Stimulated activated naive CD8-positive, alpha-beta T cell treated with anti-CD3 and anti-CD28 coated beads, Interleukin-15, Interleukin-2, amounts not matched to agents 100 ng/mL and 50 ng/mL, for 24 hours (primary cell): ENCODE measurements around the gene RAB1B.
"Not testable (repeated sequence)": the region's sequence is repeated elsewhere in the genome, so short reads cannot be mapped to it uniquely, and the experiment has no call there.

Experiments used
- H3K27ac Mint-ChIP-seq: one replicate; pipeline ENCODE4 v1.8.0; 2021; ENCODE audit warnings: mild to moderate bottlenecking, mixed read lengths
- H3K27me3 Mint-ChIP-seq: one replicate; pipeline ENCODE4 v1.8.0; 2021; ENCODE audit warnings: mixed read lengths
- H3K36me3 Mint-ChIP-seq: one replicate; pipeline ENCODE4 v1.8.0; 2021; ENCODE audit warnings: low read depth, mixed read lengths
- H3K4me1 Mint-ChIP-seq: one replicate; pipeline ENCODE4 v1.8.0; 2021; ENCODE audit warnings: low read depth, mixed read lengths
- H3K4me3 Mint-ChIP-seq: one replicate; pipeline ENCODE4 v1.8.0; 2021; ENCODE audit warnings: mild to moderate bottlenecking, mixed read lengths
- H3K9me3 Mint-ChIP-seq: one replicate; pipeline ENCODE4 v1.8.0; 2021; ENCODE audit warnings: mixed read lengths

Gene RAB1B

GRCh38 chr11:66291706-66292542 lies 23.5 kb downstream of the RAB1B start, which contains the start of gene TMEM151A:
TSS of gene TMEM151A (plus strand) at chr11:66291894. CDS start at chr11:66292014, 120 bp downstream.
- peaks cover 34% of the 10 kb centered on the region for H3K4me1 Mint-ChIP-seq
- peaks cover 20% of the 10 kb centered on the region for H3K27me3 Mint-ChIP-seq
- no peaks in the 10 kb centered on the region for H3K9me3 Mint-ChIP-seq
- H3K36me3 Mint-ChIP-seq, result peaks cover under 1% of the 10 kb centered on the region
- H3K27ac Mint-ChIP-seq, result no peak within 1 kb of the TSS
- peak within 1 kb of the TSS; percentile 90 for H3K4me3 Mint-ChIP-seq

- Mint-ChIP-seq H3K4me1 (peaks cover 27% of the 10 kb centered on the region), H3K36me3 (no peaks in the 10 kb centered on the region), H3K9me3 (no peaks in the 10 kb centered on the region), H3K27me3 (peaks cover 20% of the 10 kb centered on the region), H3K27ac (no peak overlapping the region), H3K4me3 (peak overlapping the region; percentile 47)
Observed at GRCh38 chr11:66292543-66293332, 24.3 kb downstream of the RAB1B start.

- no peaks in the 10 kb centered on the region for H3K36me3 Mint-ChIP-seq
- H3K27ac Mint-ChIP-seq, result no peak overlapping the region
- H3K4me3 Mint-ChIP-seq, result no peak overlapping the region
- H3K4me1 Mint-ChIP-seq, result peaks cover 27% of the 10 kb centered on the region
- H3K9me3 Mint-ChIP-seq, result no peaks in the 10 kb centered on the region
- H3K27me3 Mint-ChIP-seq, result peaks cover 20% of the 10 kb centered on the region
Observed at GRCh38 chr11:66293352-66293751, 24.9 kb downstream of the RAB1B start.

- Mint-ChIP-seq H3K36me3 (no peaks in the 10 kb centered on the region), H3K4me1 (peaks cover 26% of the 10 kb centered on the region), H3K4me3 (no peak overlapping the region), H3K27me3 (peaks cover 20% of the 10 kb centered on the region), H3K9me3 (no peaks in the 10 kb centered on the region), H3K27ac (no peak overlapping the region)
Observed at GRCh38 chr11:66293777-66294625, 25.6 kb downstream of the RAB1B start.

DNA sequence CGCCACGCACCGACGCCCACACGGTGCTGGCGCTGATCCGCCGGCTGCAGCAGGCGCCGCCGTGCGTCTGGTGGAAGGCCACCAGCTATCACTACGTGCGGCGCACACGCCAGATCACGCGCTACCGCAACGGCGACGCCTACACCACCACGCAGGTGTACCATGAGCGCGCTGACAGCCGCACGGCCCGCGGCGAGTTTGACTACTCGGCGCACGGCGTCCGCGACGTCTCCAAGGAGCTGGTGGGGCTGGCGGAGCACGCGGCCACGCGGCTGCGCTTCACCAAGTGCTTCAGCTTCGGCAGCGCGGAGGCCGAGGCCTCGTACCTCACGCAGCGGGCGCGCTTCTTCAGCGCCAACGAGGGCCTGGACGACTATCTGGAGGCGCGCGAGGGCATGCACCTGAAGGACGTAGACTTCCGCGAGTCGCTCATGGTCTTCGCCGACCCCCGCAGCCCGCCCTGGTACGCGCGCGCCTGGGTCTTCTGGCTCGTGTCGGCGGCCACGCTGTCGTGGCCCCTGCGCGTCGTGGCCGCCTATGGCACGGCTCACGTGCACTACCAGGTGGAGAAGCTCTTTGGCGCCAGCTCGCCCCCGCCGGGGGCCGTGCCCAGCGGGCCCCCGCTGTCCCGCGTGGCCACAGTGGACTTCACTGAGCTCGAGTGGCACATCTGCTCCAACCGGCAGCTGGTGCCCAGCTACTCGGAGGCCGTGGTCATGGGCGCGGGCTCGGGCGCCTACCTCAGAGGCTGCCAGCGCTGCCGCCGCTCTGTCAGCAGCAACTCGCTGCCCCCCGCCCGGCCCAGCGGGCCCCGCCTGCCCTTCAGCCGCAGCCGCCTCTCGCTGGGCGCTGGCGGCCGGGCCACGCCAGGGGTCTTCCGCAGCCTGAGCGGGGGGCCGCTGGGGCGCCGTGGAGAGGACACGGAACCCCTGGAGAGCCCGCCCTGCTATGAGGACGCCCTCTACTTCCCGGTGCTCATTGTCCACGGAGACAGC lies 26.5 kb downstream of the RAB1B start:
- H3K36me3 Mint-ChIP-seq, result no peaks in the 10 kb centered on the region
- no peaks in the 10 kb centered on the region for H3K9me3 Mint-ChIP-seq
- no peak overlapping the region for H3K27ac Mint-ChIP-seq
- H3K27me3 Mint-ChIP-seq, result peaks cover 20% of the 10 kb centered on the region
- no peak overlapping the region for H3K4me3 Mint-ChIP-seq
- H3K4me1 Mint-ChIP-seq, result peaks cover 17% of the 10 kb centered on the region

DNA sequence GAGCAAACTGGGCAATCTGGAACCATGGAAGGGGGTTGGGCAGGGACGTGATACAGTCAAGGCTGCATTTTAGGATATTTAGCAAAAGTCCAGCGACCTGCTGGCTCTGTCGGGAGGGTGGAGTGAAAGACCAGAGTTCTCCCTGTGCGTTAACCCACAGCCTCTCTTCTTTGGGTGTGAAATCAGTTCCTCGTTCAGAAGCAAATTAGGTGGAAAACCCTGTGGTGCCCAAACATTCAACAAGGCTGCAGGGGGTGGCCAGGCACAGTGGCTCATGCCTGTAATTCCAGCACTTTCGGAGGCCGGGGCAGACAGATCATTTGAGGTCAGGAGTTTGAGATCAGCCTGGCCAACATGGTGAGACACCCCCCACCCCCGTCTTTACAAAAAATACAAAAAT lies 29.2 kb downstream of the RAB1B start:
- Mint-ChIP-seq H3K27ac (no peak overlapping the region), H3K9me3 (no peaks in the 10 kb centered on the region), H3K27me3 (peaks cover 11% of the 10 kb centered on the region), H3K4me1 (peaks cover 4% of the 10 kb centered on the region), H3K4me3 (no peak overlapping the region), H3K36me3 (no peaks in the 10 kb centered on the region)

DNA sequence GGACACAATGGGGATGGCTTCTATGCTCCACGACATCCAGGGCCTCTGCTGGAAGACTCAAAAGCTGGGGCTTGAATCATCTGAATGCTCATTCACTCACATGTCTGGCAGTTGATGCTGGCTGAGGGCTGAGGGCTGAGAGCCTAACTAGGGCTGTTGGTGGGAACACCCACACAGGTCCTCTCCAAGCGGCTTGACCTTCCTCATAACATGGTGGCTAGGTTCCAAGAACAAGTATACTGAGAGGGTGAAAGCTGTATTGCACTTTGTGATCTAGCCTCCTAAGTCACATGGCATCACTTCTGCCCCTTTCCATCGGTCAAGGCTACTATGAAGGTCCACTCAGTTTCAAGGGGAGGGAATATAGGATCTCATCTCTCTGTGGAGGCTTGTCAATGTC lies 30.7 kb downstream of the RAB1B start:
- no peaks in the 10 kb centered on the region for H3K36me3 Mint-ChIP-seq
- H3K27me3 Mint-ChIP-seq, result no peaks in the 10 kb centered on the region
- no peaks in the 10 kb centered on the region for H3K9me3 Mint-ChIP-seq
- H3K4me1 Mint-ChIP-seq, result no peaks in the 10 kb centered on the region
- no peak overlapping the region for H3K27ac Mint-ChIP-seq
- H3K4me3 Mint-ChIP-seq, result no peak overlapping the region

DNA sequence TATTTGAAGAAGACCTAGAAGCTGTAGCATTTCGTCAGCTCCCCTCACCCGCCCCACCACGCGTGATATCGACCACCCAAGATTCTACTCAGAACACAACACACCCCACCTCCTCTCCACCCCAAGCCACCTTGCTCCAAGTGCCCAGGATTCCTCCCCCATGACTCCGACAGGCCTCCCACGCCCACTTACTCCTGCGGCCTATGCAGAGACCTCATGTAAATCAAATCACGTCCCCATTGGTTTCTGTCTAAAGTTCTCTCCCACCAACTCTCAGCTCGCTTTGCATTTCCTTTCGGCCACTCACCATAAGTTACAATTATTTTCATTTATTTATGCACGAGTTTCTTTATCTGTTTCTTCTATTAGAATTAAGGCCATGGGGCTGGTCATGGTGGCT lies 34.2 kb downstream of the RAB1B start:
- Mint-ChIP-seq H3K27ac (no peak overlapping the region), H3K27me3 (peaks cover 3% of the 10 kb centered on the region), H3K9me3 (no peaks in the 10 kb centered on the region), H3K4me1 (no peaks in the 10 kb centered on the region), H3K36me3 (no peaks in the 10 kb centered on the region), H3K4me3 (no peak overlapping the region)

- H3K27me3 Mint-ChIP-seq, result peaks cover 3% of the 10 kb centered on the region
- no peak overlapping the region for H3K4me3 Mint-ChIP-seq
- H3K36me3 Mint-ChIP-seq, result no peaks in the 10 kb centered on the region
- no peaks in the 10 kb centered on the region for H3K9me3 Mint-ChIP-seq
- H3K27ac Mint-ChIP-seq, result no peak overlapping the region
- H3K4me1 Mint-ChIP-seq, result peaks cover 18% of the 10 kb centered on the region
Observed at GRCh38 chr11:66309475-66309874, 41.0 kb downstream of the RAB1B start.

- Mint-ChIP-seq H3K27ac (no peak overlapping the region), H3K4me3 (no peak overlapping the region), H3K9me3 (no peaks in the 10 kb centered on the region), H3K4me1 (peaks cover 26% of the 10 kb centered on the region), H3K27me3 (no peaks in the 10 kb centered on the region), H3K36me3 (no peaks in the 10 kb centered on the region)
Observed at GRCh38 chr11:66310324-66310723, 41.9 kb downstream of the RAB1B start.

DNA sequence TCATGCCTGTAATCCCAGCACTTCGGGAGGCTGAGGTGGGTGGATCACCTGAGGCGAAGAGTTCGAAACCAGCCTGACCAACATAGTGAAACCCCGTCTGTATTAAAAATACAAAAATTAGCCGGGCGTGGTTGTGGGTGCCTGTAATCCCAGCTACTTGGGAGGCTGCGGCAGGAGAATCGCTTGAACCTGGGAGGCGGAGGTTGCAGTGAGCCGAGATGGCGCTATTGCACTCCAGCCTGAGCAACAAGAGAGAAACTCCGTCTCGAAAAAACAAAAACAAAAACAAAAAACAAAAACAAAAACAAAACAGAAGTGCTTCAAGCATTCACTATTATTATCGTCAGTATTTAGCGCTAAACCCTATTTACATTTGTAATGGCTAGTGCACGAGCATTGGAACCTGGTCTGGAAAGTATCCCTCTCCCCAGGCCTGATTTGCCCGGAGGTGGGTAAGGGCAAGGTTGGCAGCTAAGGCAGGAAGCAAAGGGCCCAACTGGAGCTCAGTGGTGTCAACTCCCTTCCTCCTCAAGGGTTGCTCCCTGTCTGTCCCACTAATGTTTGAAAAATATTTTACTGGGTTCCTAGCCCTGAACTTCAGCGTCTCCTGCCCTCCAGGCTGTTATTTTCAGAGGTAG lies 42.5 kb downstream of the RAB1B start:
- H3K9me3 Mint-ChIP-seq, H3K4me3 Mint-ChIP-seq, H3K27me3 Mint-ChIP-seq, H3K36me3 Mint-ChIP-seq, H3K27ac Mint-ChIP-seq: not testable (repeated sequence)
- H3K4me1 Mint-ChIP-seq, result peaks cover 32% of the 10 kb centered on the region

- Mint-ChIP-seq H3K4me3 (peak overlapping the region; percentile 94), H3K27ac (peak overlapping the region; percentile 98), H3K36me3 (no peaks in the 10 kb centered on the region), H3K4me1 (peaks cover 36% of the 10 kb centered on the region), H3K9me3 (no peaks in the 10 kb centered on the region), H3K27me3 (no peaks in the 10 kb centered on the region)
Observed at GRCh38 chr11:66311470-66311964, 43.1 kb downstream of the RAB1B start.

GRCh38 chr11:66311965-66312548 lies 43.6 kb downstream of the RAB1B start:
- H3K9me3 Mint-ChIP-seq, result no peaks in the 10 kb centered on the region
- H3K27me3 Mint-ChIP-seq, result no peaks in the 10 kb centered on the region
- H3K4me3 Mint-ChIP-seq, result peak overlapping the region; percentile 94
- no peaks in the 10 kb centered on the region for H3K36me3 Mint-ChIP-seq
- H3K27ac Mint-ChIP-seq, result peak overlapping the region; percentile 98
- H3K4me1 Mint-ChIP-seq, result peaks cover 37% of the 10 kb centered on the region
